ENCODE results near the gene SF3A2.

DNA sequence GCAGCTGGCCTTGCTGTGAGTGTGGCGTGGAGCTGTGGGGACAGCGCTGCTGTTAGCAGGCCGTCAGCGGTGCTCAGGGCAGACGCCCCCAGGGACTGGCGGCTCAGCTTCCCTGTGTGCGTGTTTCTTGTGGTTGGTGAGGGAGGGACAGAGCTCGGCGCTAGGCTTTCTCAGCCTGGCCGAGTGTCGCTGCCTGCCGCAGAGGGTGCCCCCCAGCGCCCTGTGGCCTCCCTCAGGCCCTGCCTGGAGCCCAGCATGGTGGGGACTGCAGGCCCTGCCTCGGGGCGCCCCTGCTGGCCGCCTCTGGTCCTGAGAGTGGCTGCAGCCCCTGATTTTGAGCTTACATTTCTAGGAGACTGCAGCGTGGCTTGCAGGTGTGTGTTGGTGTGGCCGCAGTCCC lies 37.4 kb upstream of the SF3A2 start:
- TF ChIP-seq, protein P1, sequence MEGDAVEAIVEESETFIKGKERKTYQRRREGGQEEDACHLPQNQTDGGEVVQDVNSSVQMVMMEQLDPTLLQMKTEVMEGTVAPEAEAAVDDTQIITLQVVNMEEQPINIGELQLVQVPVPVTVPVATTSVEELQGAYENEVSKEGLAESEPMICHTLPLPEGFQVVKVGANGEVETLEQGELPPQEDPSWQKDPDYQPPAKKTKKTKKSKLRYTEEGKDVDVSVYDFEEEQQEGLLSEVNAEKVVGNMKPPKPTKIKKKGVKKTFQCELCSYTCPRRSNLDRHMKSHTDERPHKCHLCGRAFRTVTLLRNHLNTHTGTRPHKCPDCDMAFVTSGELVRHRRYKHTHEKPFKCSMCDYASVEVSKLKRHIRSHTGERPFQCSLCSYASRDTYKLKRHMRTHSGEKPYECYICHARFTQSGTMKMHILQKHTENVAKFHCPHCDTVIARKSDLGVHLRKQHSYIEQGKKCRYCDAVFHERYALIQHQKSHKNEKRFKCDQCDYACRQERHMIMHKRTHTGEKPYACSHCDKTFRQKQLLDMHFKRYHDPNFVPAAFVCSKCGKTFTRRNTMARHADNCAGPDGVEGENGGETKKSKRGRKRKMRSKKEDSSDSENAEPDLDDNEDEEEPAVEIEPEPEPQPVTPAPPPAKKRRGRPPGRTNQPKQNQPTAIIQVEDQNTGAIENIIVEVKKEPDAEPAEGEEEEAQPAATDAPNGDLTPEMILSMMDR (IDR thresholded peaks at IDR 0.05) = peak; percentile 36
- TF ChIP-seq EZH2 (IDR thresholded peaks at IDR 0.05; ENCODE audit: borderline replicate concordance, insufficient read depth, low read depth, low read length, poor library complexity, severe bottlenecking) = no peak
